HG03432 (cell line): ENCODE data around the gene TBC1D5.
"Not testable (repeated sequence)": the region's sequence is repeated elsewhere in the genome, so short reads cannot be mapped to it uniquely, and the experiment has no call there.

ENCODE experiments used
- ATAC-seq: cut with Tn5 transposase; IDR thresholded peaks from one replicate; pipeline ENCODE4 v1.9.1; 2021; ENCODE audit warnings: mild to moderate bottlenecking, moderate library complexity; ENCODE audit not compliant: unreplicated experiment

Gene TBC1D5

DNA sequence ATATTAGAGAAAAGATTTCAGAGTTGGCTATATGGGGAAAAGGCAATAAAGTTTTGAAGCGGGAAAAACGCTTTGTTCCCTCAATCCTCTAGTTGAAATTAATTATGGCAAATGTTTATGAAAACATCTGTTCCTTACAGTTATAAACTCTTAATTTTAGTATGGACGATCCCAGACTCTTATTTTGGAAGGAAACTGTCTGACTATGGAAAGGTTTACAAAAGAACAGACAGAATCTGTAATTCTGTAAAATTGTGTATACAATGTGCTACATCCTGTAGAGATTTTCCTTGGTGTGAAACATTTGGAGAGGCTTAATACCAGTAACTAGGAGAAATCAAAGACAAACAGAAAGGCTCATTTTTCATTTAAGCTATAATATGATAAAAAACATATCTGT lies 311.8 kb downstream of the TBC1D5 start:
- no peak for ATAC-seq

DNA sequence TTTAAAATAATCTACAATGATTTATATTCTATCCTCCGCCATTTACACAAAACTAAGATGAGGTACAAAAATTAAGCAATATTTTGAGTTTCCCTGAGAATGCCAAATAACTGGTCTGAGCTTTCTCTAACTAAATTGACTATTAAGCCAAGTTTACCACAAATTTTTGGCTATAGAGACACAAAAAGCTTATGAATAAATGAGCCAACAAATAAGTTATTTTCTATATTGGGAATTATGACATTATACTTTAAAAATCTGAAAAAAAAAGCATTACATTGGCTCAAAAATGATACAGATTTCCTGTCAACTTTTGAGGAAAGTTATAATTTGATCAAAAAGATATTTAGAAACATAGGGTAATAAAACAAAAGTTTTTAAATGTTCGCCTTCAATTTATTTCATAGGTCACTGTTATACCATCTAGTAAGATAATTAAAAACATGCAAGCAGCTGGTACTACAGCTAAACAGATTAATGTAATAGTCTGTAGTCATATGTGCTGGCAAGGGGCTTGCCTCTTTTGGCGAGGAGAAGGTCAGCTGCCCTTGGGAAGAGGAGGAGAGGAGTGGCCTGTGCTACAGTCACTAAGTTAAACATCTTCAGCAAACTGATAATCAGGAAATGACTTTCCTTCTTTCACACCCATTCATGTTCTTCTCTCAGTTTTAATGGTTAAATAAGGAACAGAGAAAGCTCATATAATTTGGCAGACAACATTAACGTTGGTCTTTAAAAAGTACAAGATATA lies 318.5 kb downstream of the TBC1D5 start:
- peak; percentile 70 for ATAC-seq

DNA sequence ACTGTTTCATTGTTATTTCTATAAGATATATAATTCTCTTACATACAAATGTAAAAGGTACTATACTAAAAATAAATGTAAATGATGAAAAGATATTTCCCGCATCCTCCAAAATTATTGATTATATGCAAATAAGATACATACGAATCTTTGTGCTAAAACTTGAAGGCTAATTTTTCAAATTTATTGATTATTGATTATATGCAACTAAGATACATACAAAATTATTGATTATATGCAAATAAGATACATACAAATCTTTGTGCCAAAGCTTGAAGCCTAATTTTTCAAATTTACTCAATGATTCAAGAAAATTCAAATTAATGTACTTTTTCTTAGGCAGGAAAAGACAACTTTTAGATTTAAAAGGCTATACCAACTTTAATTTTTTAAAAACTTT lies 319.8 kb downstream of the TBC1D5 start:
- no peak for ATAC-seq

DNA sequence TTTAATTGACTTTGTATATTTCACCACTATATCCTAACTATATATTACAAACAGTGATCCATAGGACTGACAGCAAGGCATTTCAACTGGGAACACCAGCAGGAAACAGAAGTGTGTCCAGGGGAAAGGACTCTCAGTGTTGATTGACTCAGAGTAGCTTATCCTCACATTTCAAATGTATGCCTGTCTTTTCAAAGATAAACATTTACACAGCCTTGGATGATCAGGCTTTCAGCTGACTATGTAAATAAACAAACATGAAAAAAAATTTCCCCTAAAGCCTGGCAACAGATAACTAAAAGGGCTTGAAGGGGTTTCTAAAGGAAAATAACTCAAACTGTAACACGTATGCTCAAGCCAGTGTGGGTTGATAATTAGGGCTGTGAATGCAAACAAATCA lies 321.8 kb downstream of the TBC1D5 start:
- no peak for ATAC-seq

DNA sequence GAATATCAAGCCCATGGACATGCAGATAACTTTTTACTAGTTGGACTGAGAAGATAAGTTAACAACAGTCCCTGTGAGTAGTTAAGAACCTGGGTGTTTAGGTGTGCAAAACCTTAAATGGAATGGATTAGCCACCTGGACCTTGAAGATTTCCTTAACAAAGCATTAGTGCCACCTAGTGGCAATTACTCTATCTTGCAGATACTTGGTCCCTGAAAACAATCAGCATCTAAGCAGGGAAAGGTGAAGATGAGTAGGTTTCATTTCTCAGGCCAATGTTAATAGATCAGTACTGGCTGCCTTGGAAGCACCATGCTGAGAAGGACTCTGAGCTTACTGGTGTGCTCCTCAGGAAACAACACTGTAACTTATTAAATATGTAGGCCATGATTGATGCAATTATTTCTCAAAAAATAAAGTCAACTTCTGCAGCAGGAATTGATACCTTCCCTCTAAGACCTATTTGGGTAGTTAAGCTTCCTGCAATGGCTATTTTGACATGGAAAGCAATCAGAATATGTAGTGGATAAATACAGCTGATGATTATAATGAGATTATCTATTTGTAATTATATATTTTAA lies 329.4 kb downstream of the TBC1D5 start:
- peak; percentile 92 for ATAC-seq

DNA sequence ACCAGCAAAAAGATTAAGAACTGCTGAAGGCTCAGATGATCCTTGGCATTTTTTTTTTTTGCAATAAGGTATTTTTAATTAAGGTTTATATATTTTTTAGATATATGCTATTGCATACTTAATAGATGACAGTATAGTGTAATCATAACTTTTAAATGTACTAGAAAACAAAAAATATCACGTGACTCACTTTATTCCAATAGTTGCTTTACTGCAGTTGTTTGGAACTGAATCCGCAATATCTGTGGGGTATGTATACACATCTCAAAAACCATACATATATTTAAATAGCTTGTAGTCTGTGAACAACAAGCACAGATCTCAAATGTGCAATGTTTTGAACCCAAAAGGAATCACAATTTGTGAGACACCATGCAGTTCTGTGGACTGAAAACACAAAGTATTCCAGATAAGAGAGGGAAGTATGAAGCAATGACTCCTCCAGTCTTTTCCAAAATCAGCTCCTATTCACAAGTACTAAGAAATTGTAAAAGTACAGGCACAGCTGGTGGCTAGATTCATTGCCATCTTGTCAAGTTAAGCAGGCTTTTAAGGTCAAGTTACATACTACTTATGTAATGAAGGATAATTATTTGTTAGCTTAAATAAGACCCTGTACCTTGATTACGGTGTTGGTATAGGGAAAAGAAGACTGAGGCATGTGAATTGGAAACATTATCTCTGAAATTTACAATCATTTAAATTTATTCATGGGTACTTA lies 331.1 kb downstream of the TBC1D5 start:
- no peak for ATAC-seq

DNA sequence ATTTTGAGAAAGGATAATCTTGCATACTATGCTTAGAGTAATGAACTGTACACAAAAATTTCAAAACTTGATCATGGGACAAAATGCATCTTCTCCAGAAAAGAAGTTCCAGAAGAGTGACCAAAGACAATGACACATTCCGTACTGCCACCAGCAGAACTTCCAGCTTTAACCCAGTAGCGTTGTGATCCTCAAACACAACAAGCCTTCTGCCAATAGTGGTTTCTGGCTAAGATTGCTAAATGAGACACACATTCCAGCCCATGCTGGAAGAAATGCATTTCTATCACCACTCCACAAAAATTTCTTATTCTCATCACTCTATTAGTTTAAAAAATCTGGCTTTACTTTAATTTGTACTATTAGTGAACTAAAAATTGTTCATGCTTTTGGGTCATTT lies 334.9 kb downstream of the TBC1D5 start:
- ATAC-seq, result no peak

DNA sequence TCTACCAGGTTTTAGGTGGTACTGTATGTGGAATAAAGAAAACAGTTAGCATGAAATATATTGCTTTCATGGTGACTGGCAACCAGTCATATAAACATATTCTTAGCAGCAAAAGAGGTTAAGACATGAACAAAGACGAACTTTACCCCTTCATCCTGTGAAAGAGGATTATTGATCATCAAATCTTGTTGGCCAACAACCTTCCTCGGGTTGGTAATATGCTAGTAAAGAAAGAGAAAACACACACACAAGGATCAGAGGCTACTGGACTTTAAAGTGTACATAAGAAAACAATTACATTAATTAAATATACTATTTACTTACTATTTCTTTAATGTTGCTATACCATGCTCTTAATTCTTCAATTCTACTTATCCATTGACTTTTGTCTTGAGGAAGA lies 337.9 kb downstream of the TBC1D5 start:
- ATAC-seq, result no peak

DNA sequence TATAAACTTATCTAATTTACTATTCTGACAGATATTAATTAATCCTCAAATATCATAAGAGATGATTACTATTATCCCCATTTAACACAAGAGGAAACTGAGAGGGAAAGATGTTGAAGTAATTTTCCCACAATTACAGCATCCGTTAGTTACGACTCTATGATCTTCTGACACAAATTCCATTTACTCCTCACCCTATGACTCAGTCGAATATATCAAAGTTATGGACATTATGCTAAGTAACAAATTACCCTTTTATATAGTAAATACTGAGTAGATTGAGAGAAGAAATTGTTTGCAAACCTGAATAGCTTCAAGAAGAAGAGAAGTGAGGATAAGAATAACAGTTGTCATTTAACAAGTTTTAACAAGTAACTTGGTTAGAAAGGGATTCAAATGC lies 340.0 kb downstream of the TBC1D5 start:
- ATAC-seq, result no peak

DNA sequence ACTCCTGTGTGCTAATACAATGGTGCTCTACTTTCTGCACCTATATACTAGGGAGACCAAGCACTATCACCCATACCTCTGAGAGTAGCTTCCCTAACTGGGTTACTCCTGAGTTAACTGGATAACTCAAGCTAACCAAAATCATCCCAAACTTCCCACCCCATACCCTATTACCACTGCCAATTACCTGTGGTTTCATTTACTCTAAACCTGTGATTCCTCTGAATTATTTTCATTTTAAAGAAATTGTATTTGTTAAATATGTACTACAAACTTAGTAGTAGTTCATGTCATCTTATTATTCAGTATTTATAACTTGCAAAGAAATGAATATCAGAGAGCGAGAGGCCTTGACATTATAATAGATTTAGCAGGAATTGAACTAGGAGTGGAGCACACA lies 340.5 kb downstream of the TBC1D5 start:
- no peak for ATAC-seq

DNA sequence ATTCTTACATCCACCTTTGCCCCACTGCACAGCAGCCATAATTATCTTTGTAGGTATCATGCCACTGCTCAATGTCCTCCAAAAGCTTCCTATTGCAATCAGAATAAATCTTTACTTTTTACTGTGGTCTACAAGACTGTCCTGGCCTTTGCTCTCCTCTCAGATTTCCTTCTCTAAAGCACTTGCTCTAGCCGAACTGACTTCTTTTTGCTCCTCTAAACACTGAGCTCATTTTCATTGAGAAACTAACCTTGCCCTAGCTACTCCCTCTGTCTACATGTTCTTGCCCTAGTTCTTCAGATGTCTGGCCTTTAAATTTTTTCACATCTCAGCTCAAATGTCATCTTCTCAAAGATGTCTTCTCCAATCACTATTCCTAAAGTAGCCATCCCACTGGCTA lies 342.8 kb downstream of the TBC1D5 start:
- peak; percentile 42 for ATAC-seq

DNA sequence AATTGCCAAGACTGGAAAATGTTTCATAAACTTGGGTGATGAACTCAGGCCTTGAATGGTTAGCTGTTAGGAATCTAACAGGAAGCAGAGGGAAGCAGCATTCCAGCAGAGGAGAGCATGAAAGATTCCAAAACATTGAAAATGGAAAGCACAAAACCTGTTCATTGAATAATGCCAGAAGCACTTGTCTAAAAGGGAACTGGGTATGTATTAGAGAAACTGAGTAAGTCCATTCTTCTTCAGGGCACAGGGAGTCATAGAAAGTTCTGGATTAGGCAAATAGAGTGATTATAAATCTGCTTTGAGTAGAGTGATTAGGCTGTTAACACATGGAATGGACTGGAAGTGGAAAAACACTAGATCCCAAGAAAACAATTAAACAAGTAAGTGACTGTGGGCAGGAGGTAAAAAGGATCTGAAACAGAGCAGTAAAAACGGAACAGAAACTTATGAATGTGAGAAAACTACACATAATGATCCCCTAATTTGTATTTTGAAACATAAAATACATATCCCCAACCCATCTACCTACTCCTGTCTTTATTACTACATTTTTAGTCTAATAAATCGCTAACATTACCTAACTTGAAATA lies 343.4 kb downstream of the TBC1D5 start:
- ATAC-seq, result peak; percentile 98

DNA sequence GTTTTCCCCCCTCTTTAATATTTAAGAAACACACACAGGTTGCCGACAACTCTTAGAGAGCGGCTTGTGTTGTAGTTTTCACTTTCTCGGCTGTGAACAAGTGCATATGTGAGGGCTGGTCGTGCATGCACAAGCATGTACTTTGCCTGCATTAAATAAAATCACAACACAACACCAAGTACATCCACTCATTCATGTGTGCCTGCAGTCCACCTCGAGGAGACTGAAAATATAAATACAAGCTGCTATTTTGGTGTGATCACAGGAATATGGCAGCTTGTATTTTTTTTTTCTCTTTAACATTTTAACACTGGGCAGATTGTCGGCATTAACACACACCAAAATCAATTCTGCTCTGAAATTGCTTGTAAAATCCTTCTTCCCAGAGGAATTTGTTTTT lies 346.4 kb downstream of the TBC1D5 start:
- no peak for ATAC-seq

DNA sequence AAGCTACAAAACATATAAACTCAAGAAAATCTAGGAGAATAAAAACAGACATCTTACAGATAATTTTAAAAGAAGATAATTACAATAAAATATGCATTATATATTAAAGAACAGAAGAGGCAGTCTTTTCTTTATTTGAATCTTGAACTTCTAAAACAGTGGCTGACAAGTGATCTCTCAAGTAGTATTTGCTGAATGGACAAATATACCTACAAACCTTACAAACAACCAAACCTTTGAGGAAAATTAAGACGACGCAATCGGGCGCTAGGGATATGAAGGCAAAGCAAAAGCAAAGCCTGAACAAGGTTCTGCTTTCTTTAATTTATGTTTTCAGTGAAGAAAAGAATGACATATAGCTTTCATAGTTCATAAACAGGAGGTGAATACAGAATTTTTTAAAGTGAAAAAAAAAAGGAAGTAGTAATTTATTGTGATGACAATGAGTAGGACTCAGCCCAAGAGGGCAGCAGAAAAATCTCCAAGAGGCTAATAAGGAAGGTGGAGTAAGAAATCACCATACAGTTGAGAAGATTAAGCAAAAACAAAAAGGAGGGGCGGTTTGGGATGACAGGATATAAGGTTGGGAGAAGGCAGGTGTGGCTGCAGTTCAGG lies 347.8 kb downstream of the TBC1D5 start:
- ATAC-seq, result no peak

DNA sequence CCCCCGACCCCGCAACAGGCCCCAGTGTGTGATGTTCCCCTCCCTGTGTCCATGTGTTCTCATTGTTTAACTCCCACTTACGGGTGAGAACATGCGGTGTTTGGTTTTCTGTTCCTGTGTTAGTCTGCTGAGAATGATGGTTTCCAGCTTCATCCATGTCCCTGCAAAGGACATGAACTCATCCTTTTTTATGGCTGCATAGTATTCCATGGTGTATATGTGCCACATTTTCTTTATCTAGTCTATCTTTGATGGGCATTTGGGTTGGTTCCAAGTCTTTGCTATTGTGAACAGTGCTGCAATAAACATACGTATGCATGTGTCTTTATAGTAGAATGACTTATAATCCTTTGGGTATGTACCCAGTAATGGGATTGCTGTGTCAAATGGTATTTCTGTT lies 349.9 kb downstream of the TBC1D5 start:
- ATAC-seq, result not testable (repeated sequence)

DNA sequence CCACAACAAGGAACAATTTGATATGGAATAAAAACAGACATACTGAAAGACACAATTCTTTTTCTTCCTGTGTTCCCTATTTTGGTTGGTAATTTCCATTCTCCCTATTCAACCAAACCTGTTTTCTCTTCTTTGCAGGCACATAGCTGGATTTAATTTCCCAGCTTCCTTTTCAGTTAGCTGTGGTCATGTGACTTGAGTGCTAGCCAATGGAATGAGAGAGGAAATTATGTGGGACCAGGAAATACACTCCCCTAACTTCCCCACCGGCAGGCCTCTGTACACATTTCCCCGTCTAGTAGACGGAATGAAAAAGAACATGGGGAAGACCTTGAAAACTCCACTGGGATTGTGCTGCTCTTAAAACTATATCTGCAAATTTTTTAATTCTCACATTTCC lies 351.6 kb downstream of the TBC1D5 start:
- ATAC-seq, result no peak

DNA sequence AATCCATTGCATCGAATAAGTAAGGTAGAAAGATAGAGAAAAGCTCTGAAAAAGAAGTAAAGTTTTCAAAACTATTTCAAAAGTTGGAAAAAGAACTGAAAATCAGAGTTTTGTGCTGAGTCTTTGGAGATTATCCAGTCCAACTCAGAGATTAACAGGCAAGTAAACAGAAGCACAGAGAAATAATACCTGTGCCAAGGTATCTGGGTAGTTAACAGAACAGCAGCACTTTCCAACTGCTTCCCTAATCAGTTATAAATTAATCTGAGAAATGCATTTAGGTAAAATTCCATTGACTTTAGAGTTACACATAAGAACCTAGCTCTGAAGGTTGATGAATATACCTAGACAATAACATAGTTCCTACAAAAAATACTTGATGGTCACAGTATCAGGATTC lies 355.3 kb downstream of the TBC1D5 start:
- no peak for ATAC-seq

DNA sequence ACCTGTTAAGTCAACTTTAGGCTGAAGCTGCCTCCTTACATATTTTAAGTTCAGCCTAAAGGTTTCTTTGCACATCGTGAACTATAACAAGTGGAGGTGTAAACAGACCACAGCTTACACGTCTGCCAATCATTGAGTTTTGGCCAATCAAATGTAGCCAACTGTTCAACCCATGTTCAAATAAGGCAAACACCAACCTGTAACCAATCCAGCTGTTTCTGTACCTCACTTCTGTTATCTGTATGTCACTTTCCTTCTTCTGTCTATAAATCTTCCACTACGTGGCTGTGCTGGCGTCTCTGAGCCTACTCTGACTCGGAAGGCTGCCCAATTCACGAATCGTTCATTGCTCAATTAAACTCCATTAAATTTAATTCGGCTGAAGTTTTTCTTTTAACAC lies 356.0 kb downstream of the TBC1D5 start:
- ATAC-seq, result no peak

DNA sequence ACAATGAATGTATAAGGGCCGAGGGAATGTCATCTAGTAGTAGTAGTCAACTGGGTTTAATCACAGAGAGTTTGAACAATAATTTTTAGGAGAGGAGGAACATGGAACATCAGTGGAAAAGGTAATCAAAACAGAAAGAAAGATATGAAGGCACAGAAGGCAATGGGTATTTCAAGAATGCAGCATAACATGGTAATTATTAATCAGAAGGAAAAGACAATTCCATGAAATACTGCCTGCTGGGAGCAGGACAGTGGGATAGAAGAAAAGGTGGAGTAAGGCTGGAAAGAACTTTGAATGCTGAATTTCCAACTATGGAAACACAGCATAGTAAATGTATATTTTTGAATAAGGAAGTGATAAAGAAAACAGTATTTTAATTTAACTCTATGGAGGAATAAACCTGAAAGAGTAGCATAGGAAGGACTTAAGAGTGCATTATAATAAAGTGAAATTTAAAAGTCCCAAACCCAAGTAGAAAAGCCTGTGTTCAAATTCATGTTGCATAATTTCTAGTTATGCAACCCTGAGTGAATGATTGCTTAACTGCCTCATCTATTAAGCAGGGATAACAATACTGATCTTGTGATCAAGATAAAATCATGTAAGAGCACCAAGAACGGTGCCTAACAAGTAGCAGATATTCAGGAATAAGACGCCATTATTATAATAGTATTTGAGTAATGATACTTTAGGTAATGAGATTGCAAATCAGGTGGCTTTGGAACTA lies 357.7 kb downstream of the TBC1D5 start:
- ATAC-seq, result no peak

DNA sequence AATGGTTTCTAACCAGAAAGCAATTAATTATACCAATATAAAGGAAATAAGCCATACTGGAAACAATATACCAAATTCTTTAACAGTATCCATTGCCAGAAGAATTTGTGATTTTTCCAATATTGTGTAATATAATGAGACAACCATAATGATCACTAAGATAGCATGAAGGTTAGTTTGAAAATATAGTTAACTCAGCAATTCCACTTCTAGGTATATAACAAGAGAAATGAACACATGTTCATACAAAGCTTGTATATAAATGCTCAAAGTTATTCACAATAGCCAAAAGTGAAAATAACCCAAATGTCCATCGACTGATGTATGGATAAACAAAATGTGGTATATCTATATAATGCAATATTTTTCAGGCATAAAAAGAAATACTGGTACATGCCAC lies 369.1 kb downstream of the TBC1D5 start:
- ATAC-seq, result no peak
